ENCODE data around the gene ZNF256. TPM values are rescaled to one million over a fixed set of nuclear protein-coding genes. Genes with fewer than 3 reads are reported as not detected.

Gene ZNF256
- 1 to 10 TPM; 3.8 to 7.0 (median 6.0) TPM for polyA plus RNA-seq (ENCODE audit: insufficient read length in 10 of 10)
- long read RNA-seq, donor 1, result 0 reads
- long read RNA-seq, donor 2, partial matches to known transcripts, result 0 of 3 reads
- long read RNA-seq, donor 2, other reads (novel, unspliced or antisense), result 0 of 3 reads
- long read RNA-seq, donor 3, result 0 reads
- long read RNA-seq, donor 4, partial matches to known transcripts, result 0 of 1 reads
- long read RNA-seq, donor 4, other reads (novel, unspliced or antisense), result 0 of 1 reads
- long read RNA-seq, donor 5, result 0 reads
- long read RNA-seq, donor 6, partial matches to known transcripts, result 0 of 1 reads
- long read RNA-seq, donor 6, other reads (novel, unspliced or antisense), result 0 of 1 reads
- long read RNA-seq, donor 7, partial matches to known transcripts, result 0 of 2 reads
- long read RNA-seq, donor 7, other reads (novel, unspliced or antisense), result 0 of 2 reads
- long read RNA-seq, donor 8, result 0 reads
- long read RNA-seq, donor 9, result 0 reads

GRCh38 chr19:57947419-57948134 lies at the start of gene ZNF256:
Gene ZNF256, minus strand, starts transcription at chr19:57947706. Its CDS starts 232 bp downstream, at chr19:57947474.
- peak; percentile 96 to 98 (median 96) for DNase-seq

GRCh38 chr19:57992841-57993240 lies 45.3 kb upstream of the ZNF256 start:
- no peak for DNase-seq

- DNase-seq, result no peak
Measured at GRCh38 chr19:57978586-57979289, 31.2 kb upstream of the ZNF256 start.

- DNase-seq, result no peak
Measured at GRCh38 chr19:57974434-57974833, 26.9 kb upstream of the ZNF256 start, which contains the start of gene C19orf18. Gene C19orf18, minus strand, starts transcription at chr19:57974534. Its CDS starts 102 bp downstream, at chr19:57974432.

- DNase-seq, result no peak
Measured at GRCh38 chr19:57964761-57965160, 17.3 kb upstream of the ZNF256 start.

- no peak for DNase-seq
Measured at GRCh38 chr19:57961785-57962184, 14.3 kb upstream of the ZNF256 start.

- DNase-seq, result no peak
Measured at GRCh38 chr19:57954996-57955395, 7.5 kb upstream of the ZNF256 start.

- no peak for DNase-seq
Measured at GRCh38 chr19:57949702-57950101, 2.2 kb upstream of the ZNF256 start.

- no peak for DNase-seq
Measured at GRCh38 chr19:57949296-57949695, 1.8 kb upstream of the ZNF256 start.

- no peak for DNase-seq
Measured at GRCh38 chr19:57947088-57947418, 453 bp downstream of the ZNF256 start.

GRCh38 chr19:57946316-57946715 lies 1.2 kb downstream of the ZNF256 start:
- DNase-seq, result no peak

GRCh38 chr19:57941593-57941992 lies 5.9 kb downstream of the ZNF256 start:
- DNase-seq, result no peak

- no peak for DNase-seq
Measured at GRCh38 chr19:57935731-57936130, 11.8 kb downstream of the ZNF256 start.

- DNase-seq, result peak; percentile 84 to 90 (median 86)
Measured at GRCh38 chr19:57934820-57935665, 12.5 kb downstream of the ZNF256 start, which contains the start of gene ZNF418. Gene ZNF418, minus strand, starts transcription at chr19:57935402. Its CDS starts 1,580 bp downstream, at chr19:57933822.

GRCh38 chr19:57927587-57927986 lies 19.9 kb downstream of the ZNF256 start:
- no peak for DNase-seq

- DNase-seq, result peak; percentile 94 to 97 (median 96)
Measured at GRCh38 chr19:57916168-57916995, 31.1 kb downstream of the ZNF256 start, which contains the start of gene ZNF417. Gene ZNF417, minus strand, starts transcription at chr19:57916592. Its CDS starts 181 bp downstream, at chr19:57916411.

GRCh38 chr19:57914531-57914930 lies 33.0 kb downstream of the ZNF256 start:
- DNase-seq, result no peak

- no peak for DNase-seq
Measured at GRCh38 chr19:57907394-57907793, 40.1 kb downstream of the ZNF256 start.

- no peak for DNase-seq
Measured at GRCh38 chr19:57905258-57905657, 42.2 kb downstream of the ZNF256 start.

GRCh38 chr19:57903618-57904184 lies 43.8 kb downstream of the ZNF256 start:
- DNase-seq, result no peak
